NCI-H2081 (cell line): Measurements from ENCODE around the gene PVR.
A peak's percentile ranks its signal among the peaks of the same experiment; 100 is the strongest.
"Not testable (repeated sequence)": the region's sequence is repeated elsewhere in the genome, so short reads cannot be mapped to it uniquely, and the experiment has no call there.

Source experiments
- DNase-seq, 2 experiments: peaks; one replicate each; lab custom pipeline; 2025; lab: John Stamatoyannopoulos, UW

PVR gene

DNA sequence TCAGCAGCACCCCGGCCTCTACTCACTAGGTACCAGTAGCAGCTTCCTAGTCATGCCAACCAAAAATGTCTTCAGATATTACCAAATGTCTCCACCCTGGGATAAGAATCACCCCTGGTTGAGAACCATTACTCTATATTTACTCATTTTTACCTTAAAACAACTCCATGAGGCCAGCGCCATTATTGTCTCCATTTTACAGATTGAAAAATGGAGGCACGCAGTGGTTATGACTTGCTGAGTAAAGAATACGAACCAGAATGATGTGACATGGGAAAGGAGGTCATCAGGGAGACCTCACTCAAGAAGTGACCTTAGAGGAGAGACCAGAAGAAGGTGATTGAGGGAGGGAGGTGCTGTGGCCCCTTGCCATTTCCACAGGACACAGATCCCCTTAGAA is 29.8 kb downstream of the PVR start:
- DNase-seq, result no peak

DNA sequence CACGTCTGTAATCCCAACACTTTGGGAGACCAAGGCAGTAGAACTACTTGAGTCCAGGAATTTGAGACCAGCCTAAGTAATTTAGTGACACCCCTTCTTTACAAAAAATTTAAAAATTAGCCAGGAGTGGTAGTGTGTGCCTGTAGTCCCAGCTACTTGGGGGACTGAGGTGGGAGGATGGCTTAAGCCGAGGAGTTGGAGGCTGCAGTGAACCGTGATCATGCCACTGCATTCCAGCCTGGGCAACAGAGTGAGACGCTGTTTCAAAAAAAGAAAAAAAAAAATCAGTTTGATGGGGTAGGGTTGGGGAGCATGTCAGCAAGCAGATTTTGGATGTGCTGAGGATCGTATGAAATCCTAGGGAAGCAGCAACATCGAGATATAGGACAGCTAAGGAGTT is 31.8 kb downstream of the PVR start:
- DNase-seq, result no peak

DNA sequence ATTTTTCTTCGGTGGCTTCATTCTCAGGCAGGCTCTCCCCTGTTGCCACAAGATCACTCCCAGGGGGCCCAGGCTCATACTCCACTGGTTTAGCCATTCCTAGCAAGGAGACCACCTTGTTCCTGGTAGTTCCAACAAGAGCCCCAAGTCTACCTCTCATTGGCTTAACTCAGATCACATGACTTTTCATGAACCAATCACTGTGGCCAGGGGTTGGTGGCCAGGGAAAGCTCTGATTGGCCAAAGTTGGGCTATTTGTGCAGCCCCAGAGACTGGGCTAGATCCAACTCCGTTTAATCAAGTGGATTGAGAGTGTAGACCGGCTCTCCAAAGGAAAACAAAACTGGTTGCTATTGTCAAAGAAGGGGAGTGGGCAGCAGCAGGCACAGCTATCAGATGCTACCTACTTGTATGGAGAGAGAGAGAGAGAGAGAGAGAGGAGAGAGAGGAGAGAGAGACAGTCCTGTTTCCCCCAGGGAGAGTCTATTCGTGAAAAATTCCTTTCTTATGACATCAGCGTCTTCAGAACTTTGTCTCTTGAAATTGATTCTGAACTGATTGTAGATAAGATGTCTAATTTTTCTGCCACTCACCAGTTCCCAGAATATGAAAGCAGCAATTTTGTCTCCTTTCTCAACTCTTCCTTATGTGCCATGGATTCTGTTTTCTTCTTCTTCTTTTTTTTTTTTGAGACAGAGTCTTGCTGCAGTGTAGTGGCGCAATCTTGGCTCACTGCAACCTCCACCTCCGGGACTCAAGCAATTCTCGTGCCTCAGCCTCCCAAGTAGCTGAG is 33.5 kb downstream of the PVR start:
- peak in 1 of 2 experiments; percentile 5 for DNase-seq

DNA sequence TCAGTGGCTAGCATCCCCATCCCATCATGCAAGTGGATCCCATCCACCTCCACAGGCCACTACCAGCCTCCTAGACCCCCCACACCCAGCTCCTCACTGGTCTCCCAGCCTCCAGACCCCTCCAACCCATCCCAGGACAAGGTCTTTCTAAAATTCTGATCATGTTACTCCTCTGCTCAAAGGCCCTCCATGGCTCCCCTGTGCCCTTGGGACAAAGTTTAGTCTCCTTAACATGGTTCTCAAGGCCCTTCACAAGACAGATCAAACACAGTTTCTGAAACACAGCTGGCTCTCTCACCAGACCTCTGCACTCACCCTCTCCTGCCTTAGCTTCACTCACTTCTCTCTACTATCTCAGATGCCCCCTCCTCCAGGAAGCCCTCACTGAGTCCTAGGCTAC is 36.8 kb downstream of the PVR start:
- DNase-seq, result no peak

DNA sequence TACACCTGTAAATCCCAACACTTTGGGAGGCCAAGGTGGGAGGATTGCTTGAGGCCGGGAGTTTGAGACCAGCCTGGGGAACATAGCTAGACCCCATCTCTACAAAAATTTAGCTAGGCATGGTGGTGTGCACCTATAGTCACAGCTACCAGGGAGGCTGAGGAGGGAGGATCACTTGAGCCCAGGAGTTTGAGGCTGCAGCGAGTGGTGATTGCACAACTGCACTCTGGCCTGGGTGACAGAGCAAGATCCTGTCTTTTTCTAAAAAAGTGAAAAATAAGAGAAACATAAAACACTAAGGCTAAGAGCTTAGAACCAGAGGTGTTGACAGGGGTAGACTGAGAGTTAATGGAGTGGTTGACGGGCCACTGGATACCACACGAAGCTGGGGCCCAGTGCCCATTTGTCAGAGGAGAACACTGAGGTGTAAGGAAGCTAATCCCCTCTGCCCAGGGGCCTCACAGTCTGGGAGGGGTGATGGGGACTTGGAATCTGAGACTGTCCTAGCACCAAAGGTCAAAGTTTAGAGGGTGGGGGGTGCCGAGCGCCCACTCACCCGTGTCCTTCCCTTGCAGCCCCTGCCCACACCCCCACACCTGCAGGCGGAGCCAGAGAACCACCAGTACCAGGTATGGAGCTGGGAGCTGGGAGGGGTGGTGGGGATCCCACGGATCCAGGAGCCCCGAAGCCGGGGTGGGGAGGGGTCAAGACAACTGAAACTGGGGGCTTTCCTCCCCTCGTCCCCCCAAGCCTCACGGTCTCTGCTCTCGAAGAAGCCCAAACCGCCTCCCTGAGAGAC is 38.5 kb downstream of the PVR start:
- no peak for DNase-seq

DNA sequence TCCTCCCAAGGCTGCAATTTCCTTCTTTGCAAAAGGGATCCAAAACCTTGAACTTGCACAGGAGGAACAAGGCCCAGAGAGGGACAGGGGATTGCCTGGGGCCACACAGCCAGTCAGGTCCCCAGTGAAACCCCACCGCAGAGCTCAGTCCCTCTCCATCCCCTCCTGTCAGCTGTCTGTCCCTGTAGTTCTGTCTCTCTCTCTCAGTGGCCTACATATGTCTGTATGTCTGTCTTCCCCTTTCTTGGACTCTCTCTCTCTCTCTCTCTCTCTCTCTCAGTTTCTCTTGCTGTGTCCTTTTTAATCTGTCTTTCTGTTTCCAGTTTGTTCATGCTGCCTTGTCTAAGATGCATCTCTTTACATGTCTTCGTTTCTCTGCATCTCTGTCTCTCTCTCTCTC is 39.1 kb downstream of the PVR start:
- DNase-seq, result no peak

DNA sequence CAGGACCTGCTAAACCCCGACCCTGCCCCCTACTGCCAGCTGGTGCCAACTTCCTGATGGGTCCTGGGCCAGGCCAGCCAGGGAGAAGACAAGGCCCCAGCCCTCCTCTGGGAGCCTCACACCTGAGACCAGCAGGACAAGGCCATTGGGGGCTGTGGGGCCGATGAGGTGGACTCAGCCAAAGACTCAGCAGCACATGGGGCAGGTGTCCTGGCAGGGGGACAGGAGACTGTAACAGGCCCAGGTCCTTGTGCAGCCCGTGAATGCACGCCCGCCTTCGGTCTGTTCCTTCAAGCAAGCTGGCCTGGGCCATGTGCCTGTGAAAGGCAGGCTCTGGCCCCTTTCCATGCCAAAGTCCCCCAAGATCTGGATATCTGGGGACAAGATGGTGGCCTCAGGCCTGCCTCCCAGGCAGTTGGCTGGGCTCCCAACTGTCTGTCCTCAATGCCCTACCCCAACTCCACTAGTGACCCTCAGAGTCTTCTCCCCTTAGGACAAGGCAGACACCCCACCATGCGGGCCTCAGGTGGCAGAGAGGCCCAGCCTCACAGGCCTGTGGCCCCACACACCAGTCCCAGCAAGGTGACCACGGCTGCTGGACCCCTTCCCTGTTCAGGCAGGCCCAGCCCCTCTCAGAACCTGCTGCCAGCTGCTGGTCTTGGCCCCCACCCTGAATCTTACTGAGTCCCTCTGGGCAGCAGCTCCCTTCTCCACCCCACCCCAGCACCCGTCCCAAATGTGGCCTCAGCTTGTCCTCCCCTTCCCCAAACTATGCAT is 39.9 kb downstream of the PVR start:
- DNase-seq, result no peak

DNA sequence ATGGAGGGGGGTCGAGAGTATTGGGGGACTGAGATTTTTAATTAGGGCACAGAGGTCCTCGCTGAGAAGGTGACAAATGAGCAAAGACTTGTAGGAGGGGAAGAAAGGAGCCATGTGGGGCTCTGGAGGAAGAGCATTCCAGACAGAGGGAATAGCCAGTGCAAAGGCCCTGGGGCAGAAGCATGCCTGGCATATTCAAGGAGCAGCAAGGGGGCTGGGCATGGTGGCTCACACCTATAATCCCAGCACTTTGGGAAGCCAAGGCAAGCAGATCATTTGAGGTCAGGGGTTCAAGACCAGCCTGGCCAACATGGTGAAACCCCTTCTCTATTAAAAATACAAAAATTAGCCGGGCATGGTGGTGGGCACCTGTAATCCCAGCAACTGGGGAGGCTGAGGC is 40.7 kb downstream of the PVR start:
- not testable (repeated sequence) for DNase-seq

DNA sequence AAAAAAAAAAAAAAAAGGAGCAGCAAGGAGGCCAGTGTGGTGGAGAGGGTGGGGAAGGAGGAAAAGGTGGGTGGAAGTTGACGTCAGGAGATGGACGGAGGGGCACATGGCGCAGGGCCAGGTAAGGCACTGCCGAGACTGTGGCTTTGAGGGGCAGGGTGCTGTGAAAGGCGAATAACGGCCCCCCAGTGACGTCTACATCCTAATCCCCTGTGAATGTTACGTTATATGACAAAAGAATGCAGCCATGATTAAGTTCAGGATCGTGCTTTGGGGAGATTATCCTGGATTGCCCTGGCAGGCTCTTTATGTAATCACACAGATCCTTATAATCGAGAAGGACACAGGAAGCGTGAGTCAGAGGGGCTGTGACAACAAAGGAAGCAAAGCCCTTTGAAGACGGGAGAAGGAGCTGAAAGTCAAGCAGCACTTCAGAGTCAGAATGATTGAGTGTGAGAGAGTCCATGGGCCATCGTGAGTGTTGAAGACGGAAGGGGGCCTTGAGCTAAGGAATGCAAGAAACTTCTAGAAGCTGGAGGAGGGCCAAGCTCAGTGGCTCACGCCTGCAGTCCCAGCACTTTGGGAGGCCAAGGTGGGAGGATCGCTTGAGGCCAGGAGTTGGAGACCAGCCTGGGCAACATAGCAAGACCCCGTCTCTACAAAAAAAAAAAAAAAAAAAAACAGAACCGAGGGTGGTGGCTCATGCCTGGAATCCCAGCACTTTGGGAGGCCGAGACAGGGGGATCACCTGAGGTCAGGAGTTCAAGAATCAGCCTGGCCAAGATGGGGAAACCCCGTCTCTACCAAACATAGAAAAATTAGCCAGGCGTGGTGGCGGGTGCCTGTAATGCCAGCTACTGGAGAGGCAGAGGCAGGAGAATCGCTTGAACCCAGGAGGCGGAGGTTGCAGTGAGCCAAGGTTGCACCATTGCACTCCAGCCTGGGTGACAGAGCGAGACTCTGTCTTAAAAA is 41.5 kb downstream of the PVR start:
- DNase-seq, result no peak

DNA sequence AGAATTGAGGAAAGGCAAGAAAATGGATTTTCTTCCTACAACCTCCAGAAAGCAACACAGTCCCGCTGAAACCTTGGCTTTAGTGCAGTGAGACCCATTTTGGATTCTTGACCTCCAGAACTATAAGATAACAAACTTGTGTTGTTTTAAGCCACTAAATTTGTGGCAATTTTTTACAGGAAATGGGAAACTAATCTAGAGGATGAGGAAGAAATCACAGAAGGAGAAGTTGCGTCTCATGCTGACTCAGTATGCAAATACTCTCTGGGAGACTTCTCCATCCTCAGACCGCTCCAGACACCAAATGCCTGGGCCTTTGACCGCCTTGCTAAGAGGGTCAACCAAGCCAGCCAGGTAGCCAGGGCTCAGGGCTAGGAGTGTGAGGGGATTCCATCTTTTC is 42.2 kb downstream of the PVR start:
- no peak for DNase-seq

DNA sequence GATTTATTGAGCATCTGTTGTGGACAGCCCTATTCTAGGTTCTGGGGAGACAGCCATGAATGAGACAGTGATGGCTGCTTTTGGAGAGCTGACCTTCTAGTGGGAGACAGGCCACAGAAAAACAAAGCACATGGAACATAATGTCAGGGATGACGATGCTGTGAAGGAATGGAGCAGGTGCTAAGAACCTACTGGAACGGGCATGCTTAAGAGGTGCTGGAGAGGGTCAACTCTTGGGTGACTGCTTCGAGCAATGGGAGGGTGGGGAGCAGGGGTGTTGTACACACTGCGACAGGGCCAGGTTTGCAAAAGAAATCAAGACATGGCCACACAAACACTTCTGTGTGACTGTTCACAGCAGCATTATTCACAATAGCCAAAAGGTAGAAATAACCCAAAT is 43.2 kb downstream of the PVR start:
- no peak for DNase-seq

DNA sequence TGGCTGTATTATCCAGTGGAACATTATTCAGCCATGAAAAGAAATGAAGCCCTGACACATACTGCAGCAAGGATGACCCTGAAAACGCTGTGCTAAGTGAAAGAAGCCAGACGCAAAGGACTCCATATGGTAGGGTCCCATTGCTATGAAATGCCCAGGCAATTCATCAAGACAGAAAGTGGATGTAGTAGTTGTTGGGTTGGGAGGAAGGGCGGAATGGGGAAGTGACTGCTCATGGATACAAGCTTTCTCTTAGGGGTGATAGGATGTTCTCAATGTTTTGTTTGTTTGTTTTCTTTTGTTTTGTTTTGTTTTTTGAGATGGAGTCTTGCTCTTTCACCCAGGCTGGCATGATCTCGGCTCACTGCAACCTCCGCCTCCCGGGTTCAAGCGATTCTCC is 44.2 kb downstream of the PVR start:
- no peak for DNase-seq

DNA sequence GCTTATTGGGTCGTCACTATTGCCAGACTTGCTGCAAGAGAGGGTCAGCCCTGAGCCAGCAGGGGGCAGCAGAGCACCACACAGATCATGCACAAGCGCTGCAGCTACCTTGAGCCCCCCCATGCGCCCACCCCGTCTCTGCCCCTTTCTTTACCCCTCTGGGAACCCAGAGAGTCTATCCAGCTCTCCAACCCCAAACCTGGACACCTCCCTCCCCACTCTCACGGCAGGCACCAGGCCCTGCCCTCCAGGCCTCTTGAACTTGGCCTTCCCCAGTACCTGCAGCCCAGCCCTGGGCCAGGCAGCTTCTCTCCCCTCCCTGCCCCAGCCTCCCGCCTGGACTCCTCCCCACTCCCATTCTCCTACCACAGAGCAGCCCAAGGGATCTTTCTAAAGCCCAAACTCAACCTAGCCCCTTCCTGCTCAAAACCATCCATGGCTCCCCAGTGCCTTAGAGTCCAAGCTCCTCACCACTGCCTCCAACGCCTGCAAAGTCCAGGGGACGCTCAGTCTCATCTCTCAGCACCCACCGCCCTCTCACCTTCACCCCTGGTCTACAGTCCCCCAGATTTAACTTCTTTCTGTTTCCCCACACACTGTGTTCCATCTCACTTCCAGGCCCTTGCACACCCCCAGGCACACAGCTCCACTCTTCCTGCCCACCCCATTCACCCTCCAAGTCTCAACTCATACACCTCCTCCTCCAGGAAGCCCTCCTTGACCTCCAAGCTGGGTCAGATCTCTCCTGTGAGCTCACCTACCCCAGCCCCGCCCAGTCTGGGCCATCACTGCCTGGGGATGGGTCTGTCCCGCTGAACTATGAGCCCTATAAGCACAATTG is 45.8 kb downstream of the PVR start:
- peak; percentile 35 to 59 for DNase-seq

DNA sequence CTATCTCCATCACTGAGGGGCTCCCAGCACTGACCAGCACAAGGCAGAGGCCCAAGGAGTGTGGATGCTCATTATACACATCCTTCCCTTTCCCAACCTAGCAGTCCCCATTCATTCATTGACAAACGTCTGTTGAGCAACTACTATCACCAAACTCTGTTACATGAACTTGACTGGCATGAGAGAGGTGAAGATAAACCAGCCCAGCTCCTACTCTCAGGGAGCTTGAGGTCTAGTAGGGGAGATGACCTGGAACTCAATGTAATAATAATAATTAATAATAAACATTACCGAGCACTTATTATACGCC is 46.4 kb downstream of the PVR start:
- no peak for DNase-seq

DNA sequence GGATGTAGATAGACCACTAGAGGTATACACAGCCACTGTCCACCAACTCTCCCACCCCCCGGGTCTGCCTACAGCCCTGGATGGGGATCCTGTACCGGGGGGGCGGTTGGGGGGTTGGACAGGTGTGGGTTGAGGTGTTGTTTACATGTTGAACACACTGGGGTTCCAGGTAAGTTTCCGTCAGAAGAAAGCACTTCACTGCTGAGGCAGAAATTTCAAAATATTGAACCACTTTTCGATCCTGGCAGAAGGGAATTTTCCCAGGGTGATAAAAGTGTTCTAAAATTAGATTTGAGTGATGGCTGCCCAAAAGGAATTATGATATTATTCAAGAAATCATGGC is 48.6 kb downstream of the PVR start:
- no peak for DNase-seq

DNA sequence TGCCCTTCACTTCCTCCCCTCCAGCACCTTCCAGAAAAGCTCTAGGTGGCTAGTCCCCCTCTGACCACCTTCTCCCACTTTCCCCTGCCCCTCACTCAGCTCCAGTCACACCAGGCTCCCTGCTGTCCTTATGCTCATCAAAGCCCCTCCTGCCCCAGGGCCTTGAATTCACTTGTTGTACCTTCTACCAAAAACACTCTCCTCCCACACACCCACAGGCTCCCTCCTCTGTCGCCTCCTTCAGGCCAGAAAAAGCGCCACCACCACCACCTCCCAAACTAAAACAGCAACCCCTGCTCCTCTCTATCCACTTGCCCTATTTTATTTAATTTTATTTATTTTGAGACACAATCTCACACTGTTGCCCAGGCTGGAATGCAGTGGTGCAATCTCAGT is 50.5 kb downstream of the PVR start:
- no peak for DNase-seq

DNA sequence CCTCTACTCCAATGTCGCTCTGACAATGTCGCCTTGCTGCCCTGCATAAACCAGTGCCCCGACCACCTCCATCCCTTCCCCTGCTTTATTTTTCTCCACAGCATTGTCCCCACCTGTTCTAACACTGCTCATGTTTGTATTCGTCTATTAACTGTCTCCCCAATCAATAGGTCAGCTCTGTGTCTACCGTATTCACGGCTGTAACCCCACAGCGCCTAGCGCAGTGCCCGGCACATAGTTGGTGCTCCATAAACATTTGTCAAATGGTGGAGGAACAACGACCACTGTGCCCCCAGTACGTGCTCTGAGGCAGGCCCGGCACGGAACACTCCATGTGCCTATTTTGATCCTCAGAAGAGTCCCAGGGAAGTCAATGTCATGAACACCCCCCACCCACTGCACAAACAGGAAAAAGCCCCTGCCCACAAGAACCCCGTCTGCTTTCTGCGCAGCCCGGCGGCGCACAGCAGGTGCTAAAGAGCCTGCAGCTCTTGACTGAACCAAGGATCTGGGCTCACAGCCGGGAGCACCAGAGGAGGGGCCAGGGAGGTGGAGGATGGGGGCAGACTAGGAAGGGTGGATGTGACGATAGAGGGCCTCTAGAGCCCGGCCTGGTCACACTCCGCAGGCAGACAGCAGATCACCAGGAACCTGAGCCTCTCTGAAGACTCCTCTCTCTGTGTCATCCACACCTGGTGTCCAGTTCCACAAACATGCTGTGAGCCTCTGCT is 53.4 kb downstream of the PVR start:
- no peak for DNase-seq

DNA sequence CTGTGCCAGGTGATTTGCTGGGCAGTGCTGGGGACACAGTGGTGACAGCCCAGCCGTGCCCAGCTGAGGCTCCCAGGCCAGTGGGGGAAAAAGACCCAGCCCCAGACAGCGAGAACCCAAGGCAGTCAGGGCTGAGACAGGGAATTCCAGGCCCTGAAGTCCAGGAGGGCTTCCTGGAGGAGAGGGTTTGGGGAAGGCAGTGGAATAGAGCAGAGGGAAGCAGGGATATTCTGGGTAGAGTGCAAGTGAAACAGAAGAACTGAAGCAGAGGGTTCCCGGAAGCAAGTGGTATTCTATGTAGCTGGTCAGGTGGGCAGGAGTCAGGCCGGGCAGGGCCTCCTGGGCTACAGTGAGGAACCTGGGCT is 53.9 kb downstream of the PVR start:
- no peak for DNase-seq

DNA sequence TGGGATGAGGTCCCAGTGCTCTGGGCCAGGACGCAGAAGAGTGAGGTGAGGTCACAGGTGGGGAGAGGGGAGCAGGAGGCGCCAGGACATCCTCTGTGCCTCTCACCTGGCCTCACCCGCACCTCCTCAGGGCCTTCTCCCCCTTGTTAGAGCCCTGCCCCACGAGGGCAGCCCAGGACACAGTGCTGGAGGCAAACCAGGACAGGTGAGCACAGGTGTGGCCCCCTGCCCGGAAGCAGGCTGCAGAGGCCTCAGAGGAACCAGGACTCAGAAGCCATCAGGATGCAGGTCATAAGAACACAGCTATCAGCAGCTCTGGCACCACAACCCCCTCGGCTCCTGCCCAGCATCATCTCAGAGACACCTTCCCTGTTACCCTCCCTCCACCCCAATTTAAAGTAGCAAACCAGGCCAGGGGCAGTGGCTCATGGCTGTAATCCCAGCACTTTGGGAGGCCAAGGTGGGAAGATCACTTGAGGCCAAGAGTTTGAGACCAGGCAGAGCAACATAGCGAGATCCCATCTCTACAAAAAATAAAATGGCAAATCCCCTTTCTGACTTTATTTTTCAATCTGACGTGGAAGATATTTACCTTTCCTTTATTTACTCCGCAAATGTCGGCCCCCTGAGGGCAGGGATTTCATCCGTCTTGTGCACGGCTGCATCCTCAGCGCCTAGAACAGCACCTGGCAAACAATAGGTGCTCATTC is 54.9 kb downstream of the PVR start, which contains the start of gene CEACAM16:
CEACAM16 (plus strand) TSS at position 660 of the 710 bp plus-strand sequence. CDS start 2,306 bp downstream, outside the sequence.
- no peak for DNase-seq

DNA sequence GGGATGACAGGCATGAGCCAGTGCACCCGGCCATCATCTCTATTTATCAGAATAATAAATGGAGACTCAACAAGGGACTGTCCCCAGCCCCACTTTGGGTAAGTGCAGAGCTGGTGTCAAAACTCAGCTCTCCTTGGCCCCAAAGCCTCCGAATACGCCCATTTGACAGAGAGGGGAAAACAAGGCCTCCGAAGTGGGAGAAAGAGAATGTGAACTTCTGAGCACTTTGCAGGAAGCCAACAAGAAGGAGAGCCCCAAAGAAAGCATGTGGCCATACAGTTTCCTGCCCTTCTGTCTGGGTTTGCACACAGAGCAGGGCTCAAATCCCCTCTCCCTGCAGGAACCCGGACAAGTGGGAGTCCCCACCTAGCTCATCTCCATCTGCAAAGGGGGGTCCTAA is 56.8 kb downstream of the PVR start:
- no peak for DNase-seq
